Measurements from ENCODE around the gene FBXL15.

Gene FBXL15

GRCh38 chr10:102384053-102384452 lies 36.6 kb upstream of the FBXL15 start:
- Histone ChIP-seq H3K4me1 (ENCODE audit: low read depth, poor library complexity, severe bottlenecking) (peaks cover 9% of the 10 kb centered on the region), H2AFZ (ENCODE audit: low read depth) (no peak overlapping the region)

GRCh38 chr10:102384606-102385429 lies 35.8 kb upstream of the FBXL15 start:
- no peak overlapping the region for H3K4me3 ChIP-seq (IDR thresholded peaks at IDR 0.05; ENCODE audit: insufficient read depth, low read depth, low read length)
- H3K4me1 ChIP-seq (ENCODE audit: low read depth, poor library complexity, severe bottlenecking): peaks cover 9% of the 10 kb centered on the region
- no peak overlapping the region for H3K9ac ChIP-seq
- no peaks in the 10 kb centered on the region for H3K36me3 ChIP-seq (ENCODE audit: insufficient read depth)
- no peak overlapping the region for H3K4me2 ChIP-seq
- no peaks in the 10 kb centered on the region for H4K20me1 ChIP-seq (ENCODE audit: insufficient read depth)
- no peak for TF ChIP-seq CTCF (conservative IDR thresholded peaks at IDR 0.05; ENCODE audit: low read depth, low read length)
- no peak overlapping the region for H2AFZ ChIP-seq (ENCODE audit: low read depth)
- H3K27me3 ChIP-seq (ENCODE audit: insufficient read depth, low read depth): no peaks in the 10 kb centered on the region
- no peaks in the 10 kb centered on the region for H3K79me2 ChIP-seq (ENCODE audit: insufficient read depth, low read depth)
- H3K27ac ChIP-seq: no peak overlapping the region

More at GRCh38 chr10:102384053-102384452, 36.6 kb upstream of the FBXL15 start:
- no peaks in the 10 kb centered on the region for H4K20me1 ChIP-seq (ENCODE audit: insufficient read depth)
- no peaks in the 10 kb centered on the region for H3K79me2 ChIP-seq (ENCODE audit: insufficient read depth, low read depth)
- no peak overlapping the region for H3K27ac ChIP-seq
- no peak overlapping the region for H3K4me3 ChIP-seq (IDR thresholded peaks at IDR 0.05; ENCODE audit: insufficient read depth, low read depth, low read length)
- no peak overlapping the region for H3K4me2 ChIP-seq
- no peaks in the 10 kb centered on the region for H3K36me3 ChIP-seq (ENCODE audit: insufficient read depth)
- H3K27me3 ChIP-seq (ENCODE audit: insufficient read depth, low read depth): no peaks in the 10 kb centered on the region
- H3K9ac ChIP-seq: no peak overlapping the region
- TF ChIP-seq CTCF (conservative IDR thresholded peaks at IDR 0.05; ENCODE audit: low read depth, low read length): no peak

- no peak for TF ChIP-seq CTCF (conservative IDR thresholded peaks at IDR 0.05; ENCODE audit: low read depth, low read length)
- Histone ChIP-seq H3K4me1 (ENCODE audit: low read depth, poor library complexity, severe bottlenecking) (peaks cover 10% of the 10 kb centered on the region), H2AFZ (ENCODE audit: low read depth) (no peak overlapping the region)
Observed at GRCh38 chr10:102389894-102390293, 30.7 kb upstream of the FBXL15 start.

GRCh38 chr10:102392306-102392705 lies 28.3 kb upstream of the FBXL15 start:
- Histone ChIP-seq H3K4me3 (IDR thresholded peaks at IDR 0.05; ENCODE audit: insufficient read depth, low read depth, low read length) (no peak overlapping the region), H3K79me2 (ENCODE audit: insufficient read depth, low read depth) (peaks cover 14% of the 10 kb centered on the region), H4K20me1 (ENCODE audit: insufficient read depth) (no peaks in the 10 kb centered on the region), H3K4me2 (no peak overlapping the region), H3K36me3 (ENCODE audit: insufficient read depth) (peaks cover 3% of the 10 kb centered on the region; the same call in 1 of the 2 replicates), H3K27me3 (ENCODE audit: insufficient read depth, low read depth) (no peaks in the 10 kb centered on the region), H2AFZ (ENCODE audit: low read depth) (no peak overlapping the region), H3K4me1 (ENCODE audit: low read depth, poor library complexity, severe bottlenecking) (peaks cover 16% of the 10 kb centered on the region), H3K27ac (no peak overlapping the region), H3K9ac (no peak overlapping the region)
- TF ChIP-seq CTCF (conservative IDR thresholded peaks at IDR 0.05; ENCODE audit: low read depth, low read length): no peak

More at GRCh38 chr10:102389894-102390293, 30.7 kb upstream of the FBXL15 start:
- Histone ChIP-seq H3K4me2 (no peak overlapping the region), H3K79me2 (ENCODE audit: insufficient read depth, low read depth) (no peaks in the 10 kb centered on the region; the same call in 1 of the 2 replicates), H3K27me3 (ENCODE audit: insufficient read depth, low read depth) (no peaks in the 10 kb centered on the region), H4K20me1 (ENCODE audit: insufficient read depth) (no peaks in the 10 kb centered on the region), H3K4me3 (IDR thresholded peaks at IDR 0.05; ENCODE audit: insufficient read depth, low read depth, low read length) (no peak overlapping the region), H3K9ac (no peak overlapping the region), H3K27ac (no peak overlapping the region), H3K36me3 (ENCODE audit: insufficient read depth) (no peaks in the 10 kb centered on the region)

Data from KMS-11 (cell line).